IMR-90 (cell line): ENCODE results near the gene KCNMA1. TPM values are rescaled to one million over a fixed set of nuclear protein-coding genes. Genes with fewer than 3 reads are reported as not detected.

Experiments
- ATAC-seq: fragments of 200-7000 bp; cut with Tn5 transposase; 2 replicates; pipeline ENCODE4 v1.9.1; 2020; ENCODE audit warnings: low read depth, mild to moderate bottlenecking, moderate library complexity
- BruUV-seq: library from RNA; stranded (reverse); fragments of 400-500 nt; replicated peaks from 2 replicates; lab custom pipeline; 2021; lab: Mats Ljungman, UMichigan
- CTCF ChIA-PET: fragments of 300-600 bp; formaldehyde crosslinking; extraction: SDS; loops from one replicate; lab custom pipeline; 2021; ENCODE audit warnings: antibody characterized with exemption; lab: Yijun Ruan, JAX
- POLR2A ChIA-PET: fragments of 300-600 bp; sonication (Branson Sonifier 250); formaldehyde crosslinking; loops from one replicate; lab custom pipeline; 2022; ENCODE audit warnings: antibody characterized with exemption; ENCODE audit not compliant: unreplicated experiment; lab: Charles Lee
- DNase-seq: peaks from one replicate; pipeline ENCODE4 v3.0.0; 2013
- H2AFZ ChIP-seq: replicated peaks from 2 replicates; pipeline ENCODE3; 2013; ENCODE audit warnings: low read length, mild to moderate bottlenecking; ENCODE audit not compliant: poor library complexity
- H2AK5ac ChIP-seq: 2 replicates; pipeline ENCODE4 v1.6.1; 2013; ENCODE audit warnings: low read depth, low read length, inconsistent platforms
- H2AK9ac ChIP-seq: replicated peaks from 2 replicates; pipeline ENCODE3; 2013; ENCODE audit warnings: mild to moderate bottlenecking, low read depth, low read length, moderate library complexity; ENCODE audit not compliant: poor library complexity
- H2BK120ac ChIP-seq: 2 replicates; pipeline ENCODE4 v1.6.1; 2013; ENCODE audit warnings: low read depth, low read length, inconsistent platforms
- H2BK15ac ChIP-seq: 3 replicates; pipeline ENCODE4 v1.6.1; 2013; ENCODE audit warnings: low read depth, low read length, inconsistent platforms
- H2BK20ac ChIP-seq: 2 replicates; pipeline ENCODE4 v1.6.1; 2013; ENCODE audit warnings: low read depth, mild to moderate bottlenecking, inconsistent platforms, low read length, moderate library complexity
- H2BK5ac ChIP-seq: 2 replicates; pipeline ENCODE4 v1.6.1; 2013; ENCODE audit warnings: mild to moderate bottlenecking, low read depth, low read length, inconsistent platforms; ENCODE audit not compliant: poor library complexity, severe bottlenecking
- H3K14ac ChIP-seq: replicated peaks from 2 replicates; pipeline ENCODE4 v1.6.1; 2013; ENCODE audit warnings: low read depth, low read length, inconsistent platforms
- H3K18ac ChIP-seq: 2 replicates; pipeline ENCODE4 v1.6.1; 2013; ENCODE audit warnings: low read depth, low read length, control low read depth
- H3K23ac ChIP-seq: 2 replicates; pipeline ENCODE4 v1.6.1; 2013; ENCODE audit warnings: low read depth, low read length, inconsistent platforms
- H3K27ac ChIP-seq: 2 replicates; pipeline ENCODE4 v1.5.1; 2013; ENCODE audit warnings: mild to moderate bottlenecking, control low read depth, low read length; ENCODE audit not compliant: insufficient read depth
- H3K27me3 ChIP-seq: 2 replicates; pipeline ENCODE4 v1.6.1; 2013; ENCODE audit warnings: low read length; ENCODE audit not compliant: control insufficient read depth, insufficient read depth
- H3K36me3 ChIP-seq: 2 replicates; pipeline ENCODE4 v1.6.1; 2013; ENCODE audit warnings: low read length, mixed read lengths; ENCODE audit not compliant: control insufficient read depth, insufficient read depth
- H3K4ac ChIP-seq: 2 replicates; pipeline ENCODE4 v1.6.1; 2013; ENCODE audit warnings: low read depth, low read length, inconsistent platforms
- H3K4me1 ChIP-seq: 2 replicates; pipeline ENCODE4 v1.6.1; 2013; ENCODE audit warnings: low read length, mixed read lengths; ENCODE audit not compliant: control insufficient read depth, insufficient read depth
- H3K4me2 ChIP-seq: 2 replicates; pipeline ENCODE4 v1.6.1; 2013; ENCODE audit warnings: low read depth, mild to moderate bottlenecking, control low read depth, low read length, moderate library complexity
- H3K4me3 ChIP-seq: 2 replicates; pipeline ENCODE4 v1.5.1; 2013; ENCODE audit warnings: low read depth, mild to moderate bottlenecking, control low read depth, low read length, moderate library complexity; ENCODE audit not compliant: insufficient read depth
- H3K56ac ChIP-seq: 2 replicates; pipeline ENCODE4 v1.6.1; 2013; ENCODE audit warnings: low read length, inconsistent platforms; ENCODE audit not compliant: insufficient read depth; ENCODE audit errors: extremely low read depth
- H3K79me1 ChIP-seq, 2 experiments: 2 replicates each; pipeline ENCODE4 v1.6.1; 2013; ENCODE audit warnings: low read length in 2 of 2, inconsistent platforms in 1 of 2, low read depth in 1 of 2
- H3K9ac ChIP-seq: 2 replicates; pipeline ENCODE4 v1.6.1; 2013; ENCODE audit warnings: low read depth, low read length, control low read depth
- H3K9me1 ChIP-seq: 2 replicates; pipeline ENCODE4 v1.6.1; 2013; ENCODE audit warnings: low read length, inconsistent platforms; ENCODE audit not compliant: insufficient read depth
- H3K9me3 ChIP-seq: 2 replicates; pipeline ENCODE4 v1.6.1; 2013; ENCODE audit warnings: low read length; ENCODE audit not compliant: control insufficient read depth, insufficient read depth
- H4K20me1 ChIP-seq: 2 replicates; pipeline ENCODE4 v1.6.1; 2013; ENCODE audit warnings: low read length, inconsistent platforms; ENCODE audit not compliant: insufficient read depth
- H4K5ac ChIP-seq: 2 replicates; pipeline ENCODE4 v1.6.1; 2013; ENCODE audit warnings: mild to moderate bottlenecking, low read depth, low read length, control low read depth
- H4K8ac ChIP-seq, 2 experiments: 2 replicates each; pipeline ENCODE4 v1.6.1; 2013; ENCODE audit warnings: low read depth in 2 of 2, low read length in 2 of 2, control low read depth in 1 of 2, inconsistent platforms in 1 of 2
- H4K91ac ChIP-seq: 2 replicates; pipeline ENCODE4 v1.6.1; 2013; ENCODE audit warnings: low read depth, low read length, inconsistent platforms; ENCODE audit not compliant: insufficient read depth
- CEBPB ChIP-seq: IDR thresholded peaks from 2 replicates; pipeline ENCODE4 v1.6.1; 2012; ENCODE audit warnings: low read depth, low read length, improper control_type of control experiment
- CHD1 ChIP-seq: IDR thresholded peaks from 2 replicates; pipeline ENCODE4 v1.6.1; 2012; ENCODE audit warnings: low read depth, low read length, improper control_type of control experiment
- WGBS, 2 experiments: methylation state at CpG; one replicate each; pipeline versions ENCODE4 v1.1.5 to v1.1.7; 2013; ENCODE audit warnings: missing lambda C conversion rate in 2 of 2; ENCODE audit not compliant: insufficient read length in 1 of 2; ENCODE audit errors: extremely low coverage in 2 of 2; 5-methylcytosine and 5-hydroxymethylcytosine counted together
- dilution Hi-C: fragments of 300-500 bp; cut with HindIII; formaldehyde crosslinking; loops from one replicate; pipeline ENCODE4 v1.14.3; 2018; ENCODE audit warnings: low sequenced_read_pairs; ENCODE audit not compliant: unreplicated experiment
- in situ Hi-C: fragments of 300-500 bp; cut with MboI; formaldehyde crosslinking; loops from 3 replicates; pipeline ENCODE4 v1.14.3; 2019; ENCODE audit warnings: low sequenced_read_pairs, inconsistent platforms, mixed read lengths
- intact Hi-C: fragments of 100-400 bp; cut with micrococcal nuclease; formaldehyde crosslinking; loops from 2 replicates; pipeline ENCODE4 v1.10.0; 2022
- polyA plus RNA-seq, 3 experiments: library from polyadenylated mRNA; depleted of rRNA; stranded (reverse); fragments of >200 nt; gene quantifications; 2 replicates each; pipeline ENCODE4 v1.2.3, GENCODE V29; 2012; ENCODE audit warnings: low replicate concordance in 1 of 3
- total RNA-seq: library from RNA; depleted of rRNA; stranded (reverse); fragments of >200 nt; gene quantifications from 2 replicates; pipeline ENCODE4 v1.2.3, GENCODE V29; 2012

Gene KCNMA1
- total and polyA plus RNA-seq, 2 of the 4 experiments (the other 2 are of a cell fraction): 25.6 to 29.6 TPM

GRCh38 chr10:76974017-76974691 lies 663.5 kb downstream of the KCNMA1 start:
- Histone ChIP-seq H2AFZ (no peak overlapping the region), H2AK9ac (no peak overlapping the region), H3K4me3 (no peak overlapping the region), H3K9ac (no peak overlapping the region), H3K9me3 (no peaks in the 10 kb centered on the region), H3K4ac (no peak overlapping the region), H3K4me2 (no peak overlapping the region; the same call in 1 of the 2 replicates), H2BK15ac (no peak overlapping the region), H3K56ac (no peak overlapping the region), H3K14ac (no peak overlapping the region), H3K27ac (no peak overlapping the region), H3K36me3 (no peaks in the 10 kb centered on the region), H3K4me1 (no peaks in the 10 kb centered on the region; the same call in 1 of the 2 replicates), H4K5ac (no peak overlapping the region), H3K9me1 (no peaks in the 10 kb centered on the region), H2BK120ac (no peak overlapping the region), H3K79me1 (no peaks in the 10 kb centered on the region), H3K23ac (no peak overlapping the region), H3K18ac (no peak overlapping the region), H4K91ac (no peak overlapping the region), H2AK5ac (no peak overlapping the region), H3K27me3 (peaks cover 3% of the 10 kb centered on the region; the same call in 1 of the 2 replicates), H4K20me1 (no peaks in the 10 kb centered on the region), H4K8ac (no peak overlapping the region), H2BK20ac (no peak overlapping the region), H2BK5ac (no peak overlapping the region)
- 0 out of 2 replicates have a peak, but pooled peaks have one; percentile 37 for TF ChIP-seq CEBPB
- TF ChIP-seq CHD1: no peak
- intact Hi-C loops: no loop called here
- in situ Hi-C loops: no loop called here
- ChIA-PET POLR2A (no interaction called here), CTCF (interaction anchor here (0.7 to 0.9 kb wide), 2 partner anchors 11 to 31 kb away, joined by 3 read pairs; no protein-coding TSS in a partner anchor)
- ATAC-seq (peak; percentile 44; the same call in 1 of the 2 replicates), DNase-seq (peak; percentile 59)
- no CpG with 5 or more reads among the region's 10 CpGs for WGBS, 2 experiments
- dilution Hi-C loops: no loop called here
- BruUV-seq: no TSS peak
